SK-N-SH (cell line): ENCODE measurements around the gene HS3ST5. TPM values are rescaled to one million over a fixed set of nuclear protein-coding genes. Genes with fewer than 3 reads are reported as not detected.

ENCODE experiments used
- CTCF ChIA-PET: fragments of 300-600, 350-600 bp; formaldehyde crosslinking; extraction: SDS; loops from one replicate; lab custom pipeline; 2021; lab: Yijun Ruan, JAX
- POLR2A ChIA-PET: fragments of 350-600 bp; sonication (Branson Sonifier 250); formaldehyde crosslinking; extraction: SDS; loops from one replicate; lab custom pipeline; 2020; ENCODE audit warnings: antibody characterized with exemption, inconsistent platforms; lab: Yijun Ruan, JAX
- DNase-seq: peaks from one replicate; pipeline ENCODE4 v3.0.0; 2012
- H2AFZ ChIP-seq: fragments of 200-600 bp; sonication (generic); 2 replicates; pipeline ENCODE4 v1.8.1; 2016; ENCODE audit warnings: antibody characterized with exemption, mild to moderate bottlenecking, low read depth
- H3F3A ChIP-seq: fragments of 200-600 bp; sonication (generic); replicated peaks from 2 replicates; pipeline ENCODE3; 2016; ENCODE audit warnings: antibody characterized with exemption, mild to moderate bottlenecking; ENCODE audit not compliant: insufficient read depth
- H3K27ac ChIP-seq, 2 experiments: fragments of 200-500 bp in 1 of 2; fragments of 200-600 bp in 1 of 2; sonication (Bioruptor generic) in 1 of 2; sonication (generic), shearing (Covaris generic) in 1 of 2; 2 replicates each; pipeline versions ENCODE4 v1.5.1 to v1.6.1; 2014 to 2016; ENCODE audit warnings: low read depth in 2 of 2, inconsistent platforms in 1 of 2, low read length in 1 of 2, mild to moderate bottlenecking in 1 of 2, mixed read lengths in 1 of 2
- H3K27me3 ChIP-seq: fragments of 200-600 bp; sonication (generic), shearing (Covaris generic); 2 replicates; pipeline ENCODE4 v1.6.1; 2016; ENCODE audit warnings: mixed run types; ENCODE audit not compliant: insufficient read depth
- H3K36me3 ChIP-seq, 2 experiments: fragments of 200-500 bp in 1 of 2; fragments of 200-600 bp in 1 of 2; sonication (Bioruptor generic) in 1 of 2; sonication (generic) in 1 of 2; replicated peaks in 1 of 2; 2 replicates each; pipeline versions ENCODE3 to v1.5.1; 2014 to 2016; ENCODE audit warnings: low read length in 1 of 2, mild to moderate bottlenecking in 1 of 2; ENCODE audit not compliant: insufficient read depth in 2 of 2, control insufficient read depth in 1 of 2
- H3K4me1 ChIP-seq, 2 experiments: fragments of 200-500 bp in 1 of 2; fragments of 200-600 bp in 1 of 2; sonication (Bioruptor generic) in 1 of 2; sonication (generic), shearing (Covaris generic) in 1 of 2; 2 replicates each; pipeline versions ENCODE4 v1.5.1 to v1.6.1; 2014 to 2016; ENCODE audit warnings: low read depth in 1 of 2, low read length in 1 of 2, mixed run types in 1 of 2; ENCODE audit not compliant: insufficient read depth in 2 of 2, control insufficient read depth in 1 of 2
- H3K4me2 ChIP-seq: fragments of 200-600 bp; sonication (generic), shearing (Covaris generic); 2 replicates; pipeline ENCODE4 v1.6.1; 2017; ENCODE audit warnings: mixed run types
- H3K4me3 ChIP-seq, 2 experiments: fragments of 200-500 bp in 1 of 2; fragments of 200-600 bp in 1 of 2; sonication (Bioruptor generic) in 1 of 2; sonication (generic), shearing (Covaris generic) in 1 of 2; 2 replicates each; pipeline versions ENCODE4 v1.5.1 to v1.8.1; 2014 to 2016; ENCODE audit warnings: low read depth in 2 of 2, inconsistent platforms in 1 of 2, low read length in 1 of 2, mild to moderate bottlenecking in 1 of 2, mixed read lengths in 1 of 2, moderate library complexity in 1 of 2
- H3K79me2 ChIP-seq: fragments of 200-600 bp; sonication (generic); 2 replicates; pipeline ENCODE4 v1.8.1; 2017; ENCODE audit warnings: mild to moderate bottlenecking; ENCODE audit not compliant: insufficient read depth
- H3K9ac ChIP-seq: fragments of 200-600 bp; sonication (generic); 2 replicates; pipeline ENCODE4 v1.6.1; 2017; ENCODE audit warnings: mixed run types
- H3K9me2 ChIP-seq: fragments of 200-600 bp; sonication (generic); 2 replicates; pipeline ENCODE4 v1.6.1; 2017; ENCODE audit warnings: mixed run types
- H3K9me3 ChIP-seq: fragments of 200-600 bp; sonication (generic); 2 replicates; pipeline ENCODE4 v1.6.1; 2017; ENCODE audit warnings: mixed run types, mild to moderate bottlenecking, moderate library complexity
- H4K20me1 ChIP-seq: fragments of 200-600 bp; sonication (generic); 2 replicates; pipeline ENCODE4 v1.6.1; 2017; ENCODE audit warnings: mild to moderate bottlenecking, mixed run types; ENCODE audit not compliant: insufficient read depth
- CHD2 ChIP-seq: fragments of 150-350 bp; IDR thresholded peaks from 2 replicates; pipeline ENCODE4 v1.6.1; 2018; ENCODE audit warnings: low read length; ENCODE audit not compliant: partially characterized antibody
- ELF1 ChIP-seq: IDR thresholded peaks from 2 replicates; pipeline ENCODE4 v1.4.0; 2012
- EP300 ChIP-seq, 2 experiments: IDR thresholded peaks; 2 replicates each; pipeline versions ENCODE4 v1.4.0 to v1.6.1; 2012; ENCODE audit warnings: borderline replicate concordance in 1 of 2, low read depth in 1 of 2, low read length in 1 of 2
- EZH2phosphoT487 ChIP-seq: fragments of 200-600 bp; sonication (generic); IDR thresholded peaks from 2 replicates; pipeline ENCODE4 v1.6.1; 2017; ENCODE audit warnings: low read depth, mixed run types, mild to moderate bottlenecking, antibody characterized with exemption, moderate library complexity, borderline replicate concordance
- FOSL2 ChIP-seq: IDR thresholded peaks from 2 replicates; pipeline ENCODE4 v1.4.0; 2012; ENCODE audit warnings: low read depth, mild to moderate bottlenecking, moderate library complexity, borderline replicate concordance
- FOXM1 ChIP-seq: IDR thresholded peaks from 2 replicates; pipeline ENCODE4 v1.4.0; 2012; ENCODE audit warnings: low read depth, mild to moderate bottlenecking
- GABPA ChIP-seq: IDR thresholded peaks from 2 replicates; pipeline ENCODE4 v1.4.0; 2012; ENCODE audit warnings: low read depth, mild to moderate bottlenecking
- IRF3 ChIP-seq: fragments of 150-350 bp; IDR thresholded peaks from 2 replicates; pipeline ENCODE4 v1.6.1; 2016; ENCODE audit warnings: mild to moderate bottlenecking, low read depth, low read length
- MAX ChIP-seq: IDR thresholded peaks from 2 replicates; pipeline ENCODE4 v1.4.0; 2012; ENCODE audit warnings: low read depth
- MEF2A ChIP-seq: IDR thresholded peaks from 2 replicates; pipeline ENCODE4 v1.4.0; 2012; ENCODE audit warnings: low read depth, borderline replicate concordance
- NFIC ChIP-seq: IDR thresholded peaks from 2 replicates; pipeline ENCODE4 v1.4.0; 2012; ENCODE audit warnings: borderline replicate concordance
- NRF1 ChIP-seq: IDR thresholded peaks from 2 replicates; pipeline ENCODE4 v1.6.1; 2012; ENCODE audit warnings: low read depth, mild to moderate bottlenecking, low read length
- PBX3 ChIP-seq: IDR thresholded peaks from 2 replicates; pipeline ENCODE4; 2012
- POLR2AphosphoS5 ChIP-seq: IDR thresholded peaks from 2 replicates; pipeline ENCODE4 v1.6.1; 2012; ENCODE audit warnings: low read depth, low read length
- SIN3A ChIP-seq: IDR thresholded peaks from 2 replicates; pipeline ENCODE4 v1.6.1; 2012; ENCODE audit warnings: low read depth, mild to moderate bottlenecking, low read length, moderate library complexity, borderline replicate concordance
- SMC3 ChIP-seq: IDR thresholded peaks from 2 replicates; pipeline ENCODE4 v1.6.1; 2012; ENCODE audit warnings: low read depth, low read length, improper control_type of control experiment
- USF1 ChIP-seq: IDR thresholded peaks from 2 replicates; pipeline ENCODE4 v1.4.0; 2012; ENCODE audit warnings: low read depth, borderline replicate concordance
- USF2 ChIP-seq: fragments of 150-350 bp; IDR thresholded peaks from 2 replicates; pipeline ENCODE4 v1.6.1; 2017; ENCODE audit warnings: antibody characterized with exemption, low read length, low read depth, borderline replicate concordance
- YY1 ChIP-seq: IDR thresholded peaks from 2 replicates; pipeline ENCODE4 v1.4.0; 2012; ENCODE audit warnings: low read depth, mild to moderate bottlenecking
- WGBS: methylation state at CpG from one replicate; pipeline ENCODE4 v1.1.6; 2017; ENCODE audit warnings: low lambda C conversion rate; 5-methylcytosine and 5-hydroxymethylcytosine counted together
- polyA plus RNA-seq, 3 experiments: library from polyadenylated mRNA; depleted of rRNA; stranded (reverse); fragments of >200 nt; gene quantifications; 2 replicates each; pipeline ENCODE4 v1.2.3, GENCODE V29; 2012

The HS3ST5 gene
- polyA plus RNA-seq, 1 of the 3 experiments (the other 2 are of a cell fraction): 0.02 TPM

GRCh38 chr6:114195027-114195365 lies 147.8 kb downstream of the HS3ST5 start:
- TF ChIP-seq CHD2: no peak
- TF ChIP-seq FOSL2: no peak
- TF ChIP-seq IRF3: no peak
- no peaks in the 10 kb centered on the region for H3K36me3 ChIP-seq
- no peak overlapping the region for H2AFZ ChIP-seq
- no peak overlapping the region for H3K4me2 ChIP-seq
- CTCF ChIA-PET: no interaction called here
- no peaks in the 10 kb centered on the region for H3F3A ChIP-seq
- no peak overlapping the region for H3K9ac ChIP-seq
- no peaks in the 10 kb centered on the region for H4K20me1 ChIP-seq
- no peaks in the 10 kb centered on the region for H3K9me3 ChIP-seq
- DNase-seq: no peak
- no peaks in the 10 kb centered on the region for H3K27me3 ChIP-seq
- 54% methylated on average over 1 of the region's 1 CpG for WGBS
- POLR2A ChIA-PET: no interaction called here
- H3K4me3 ChIP-seq: no peak overlapping the region
- H3K4me1 ChIP-seq: no peaks in the 10 kb centered on the region
- no peak overlapping the region for H3K27ac ChIP-seq
- H3K9me2 ChIP-seq: no peaks in the 10 kb centered on the region
- H3K79me2 ChIP-seq: no peaks in the 10 kb centered on the region

- POLR2A ChIA-PET: no interaction called here
- CTCF ChIA-PET: interaction anchor here (1.0 kb wide), 1 partner anchor 12 kb away, joined by 3 read pairs; no protein-coding TSS in a partner anchor
- Histone ChIP-seq H3K9me3 (no peaks in the 10 kb centered on the region), H3K27me3 (no peaks in the 10 kb centered on the region), H3K79me2 (no peaks in the 10 kb centered on the region), H3K36me3 (no peaks in the 10 kb centered on the region), H3K4me3 (no peak overlapping the region), H3K4me2 (no peak overlapping the region), H4K20me1 (no peaks in the 10 kb centered on the region), H3K27ac (no peak overlapping the region), H2AFZ (no peak overlapping the region), H3K9ac (no peak overlapping the region), H3K9me2 (no peaks in the 10 kb centered on the region), H3K4me1 (no peaks in the 10 kb centered on the region), H3F3A (no peaks in the 10 kb centered on the region)
- 12% methylated on average over 4 of the region's 4 CpGs for WGBS
- TF ChIP-seq PBX3 (no peak), YY1 (no peak), SIN3A (no peak), EP300 (IDR thresholded peaks at IDR 0.05; ENCODE audit: borderline replicate concordance in 1 of 2, low read depth in 1 of 2, low read length in 1 of 2) (no peak), POLR2AphosphoS5 (no peak), FOXM1 (no peak), GABPA (no peak), USF2 (no peak), MAX (no peak), NFIC (no peak), MEF2A (no peak), ELF1 (no peak), USF1 (no peak), NRF1 (no peak), SMC3 (no peak), EZH2phosphoT487 (no peak)
- DNase-seq: no peak
These were observed 148.3 kb downstream of the HS3ST5 start for GRCh38 chr6:114194362-114195026.
